GM19455 (cell line): ENCODE results near the gene TAF1L.

Experiments used
- ATAC-seq: cut with Tn5 transposase; IDR thresholded peaks from one replicate; pipeline ENCODE4 v1.9.1; 2021; ENCODE audit not compliant: unreplicated experiment

Gene TAF1L

DNA sequence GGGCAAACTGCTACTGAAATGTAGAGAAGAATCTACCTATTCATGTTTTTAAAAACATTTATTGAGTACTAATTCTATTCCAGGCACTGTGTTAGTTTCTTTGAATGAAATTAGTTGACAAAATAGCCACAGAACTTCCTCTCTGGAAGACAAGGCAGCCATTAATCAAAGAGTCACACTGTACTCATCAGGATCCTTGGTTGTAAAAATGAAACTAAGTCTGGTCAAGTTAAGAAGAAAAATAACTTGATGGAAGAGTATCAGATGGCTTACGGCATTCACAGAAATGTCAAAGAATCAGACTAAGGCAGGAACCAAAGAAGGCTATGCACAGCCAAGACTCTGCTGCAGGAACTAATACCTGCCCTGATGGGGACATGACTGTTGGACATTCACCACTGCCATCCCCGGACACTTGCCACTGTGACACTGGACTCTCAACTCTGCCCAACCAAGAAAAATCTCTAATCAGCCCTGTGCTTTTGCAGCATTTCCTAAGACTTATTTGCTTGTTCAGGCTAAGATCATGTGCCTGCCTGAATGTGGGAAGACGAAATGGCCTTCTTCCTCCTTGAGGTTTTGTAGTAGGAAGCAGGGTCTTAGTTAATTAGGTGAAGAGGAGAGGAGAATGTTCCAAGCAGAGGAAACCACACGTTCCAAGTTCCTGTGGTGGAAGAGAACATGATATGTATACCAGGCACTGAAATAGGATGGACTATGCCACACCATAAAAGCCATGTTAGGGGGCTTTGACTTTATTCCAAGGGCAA, 39.2 kb downstream of the TAF1L start:
- no peak for ATAC-seq

DNA sequence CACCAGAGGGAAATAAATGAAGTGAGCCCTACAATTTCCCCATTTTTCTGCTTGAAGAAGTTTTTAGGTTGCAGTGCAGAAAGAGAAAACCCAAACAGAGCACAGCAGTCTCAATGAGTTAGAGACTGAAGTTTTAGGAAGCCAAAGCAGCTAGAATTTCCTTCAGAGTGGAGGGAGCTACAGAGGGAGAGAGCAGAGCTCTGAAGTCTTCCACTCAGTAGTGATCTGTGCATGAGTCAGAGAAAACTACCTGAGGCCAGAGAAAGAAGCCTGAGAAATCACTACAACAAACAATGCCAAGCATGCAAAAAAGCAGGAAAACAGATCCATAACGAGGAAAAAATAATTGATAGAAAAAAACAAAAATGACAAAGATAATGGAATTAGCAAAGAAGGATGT, 44.6 kb downstream of the TAF1L start:
- ATAC-seq = no peak

DNA sequence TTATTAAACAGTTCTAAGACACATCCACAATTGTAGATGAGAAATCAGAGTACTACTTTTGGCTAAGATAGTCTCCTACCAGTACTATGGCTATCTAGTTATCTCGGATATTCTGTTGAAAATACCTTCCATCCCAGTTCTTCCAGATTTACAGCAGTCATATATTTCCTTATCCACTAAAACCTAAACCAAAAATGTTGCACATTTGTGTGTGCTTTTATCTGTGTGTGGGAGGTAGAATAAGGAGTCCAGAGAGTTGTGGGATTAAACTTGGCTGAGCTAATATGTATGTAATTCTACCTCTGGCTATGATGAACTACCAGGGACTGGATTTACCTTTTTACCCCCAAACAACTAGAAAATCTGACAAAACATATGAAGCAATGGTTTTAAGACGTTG, 45.0 kb downstream of the TAF1L start:
- no peak for ATAC-seq

DNA sequence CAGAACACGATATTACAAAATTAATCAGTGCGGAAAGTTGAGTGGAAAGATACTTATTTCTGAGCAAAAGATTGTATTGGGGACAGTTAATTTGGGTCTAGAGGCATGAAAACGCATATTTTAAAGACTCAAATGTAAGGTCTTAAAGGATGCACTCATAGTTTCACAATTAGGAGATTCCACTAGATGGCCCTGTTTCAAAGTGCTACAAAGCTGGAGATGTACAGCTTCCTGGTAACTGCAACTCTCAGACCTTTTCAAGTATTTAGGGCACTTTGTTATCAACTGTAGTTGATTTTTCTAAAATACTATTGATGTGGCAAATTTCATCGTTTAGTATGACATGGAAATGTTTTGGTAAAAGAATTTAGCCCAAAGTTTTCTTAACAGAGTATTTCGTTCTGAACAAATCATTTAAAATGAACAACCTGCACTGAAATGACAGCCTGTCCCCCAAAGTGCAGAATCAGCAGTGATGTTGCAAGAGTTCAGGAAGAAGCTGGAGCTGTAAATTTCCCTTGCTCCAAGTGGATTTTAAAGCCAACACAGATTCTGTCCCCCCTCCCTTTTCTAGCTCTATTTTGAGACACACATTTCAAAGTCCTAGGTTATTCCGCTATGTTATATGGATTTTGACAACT, 46.3 kb downstream of the TAF1L start:
- ATAC-seq = no peak

DNA sequence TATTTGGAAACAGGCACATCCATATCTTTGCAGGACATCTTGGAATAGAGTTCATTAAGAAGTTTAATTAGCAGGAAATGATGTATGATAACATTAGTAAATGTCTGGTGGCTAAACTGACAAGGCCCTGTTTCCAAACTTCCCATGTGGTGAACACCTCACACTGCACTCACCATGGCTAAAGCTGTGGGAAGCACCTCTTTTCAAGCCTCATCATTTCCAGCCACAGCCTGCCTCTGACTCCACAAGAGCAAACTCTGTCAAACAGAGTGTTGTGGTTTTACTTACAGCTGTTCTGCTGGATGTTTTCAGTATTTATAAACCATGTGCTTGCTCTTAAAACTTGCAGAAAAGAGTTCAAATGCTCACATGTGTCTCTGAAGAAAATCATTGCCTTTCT, 47.6 kb downstream of the TAF1L start:
- ATAC-seq = no peak

DNA sequence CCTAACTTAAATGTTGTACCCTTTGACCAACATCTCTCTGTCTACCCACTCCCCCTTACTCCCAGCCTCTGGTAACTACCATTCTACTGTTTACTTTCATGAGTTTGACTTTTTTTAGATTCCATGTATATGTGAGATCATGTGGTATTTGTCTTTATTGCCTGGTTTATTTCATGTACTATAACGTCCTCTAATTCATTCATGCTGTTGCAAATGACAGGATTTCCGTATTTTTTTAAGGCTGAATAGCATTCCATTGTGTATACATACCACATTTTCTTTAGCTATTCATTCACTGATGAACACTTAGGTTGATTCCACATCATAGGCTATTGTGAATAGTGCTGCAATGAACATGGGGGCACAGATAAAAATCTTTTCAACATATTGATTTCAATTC, 50.7 kb downstream of the TAF1L start:
- no peak for ATAC-seq

DNA sequence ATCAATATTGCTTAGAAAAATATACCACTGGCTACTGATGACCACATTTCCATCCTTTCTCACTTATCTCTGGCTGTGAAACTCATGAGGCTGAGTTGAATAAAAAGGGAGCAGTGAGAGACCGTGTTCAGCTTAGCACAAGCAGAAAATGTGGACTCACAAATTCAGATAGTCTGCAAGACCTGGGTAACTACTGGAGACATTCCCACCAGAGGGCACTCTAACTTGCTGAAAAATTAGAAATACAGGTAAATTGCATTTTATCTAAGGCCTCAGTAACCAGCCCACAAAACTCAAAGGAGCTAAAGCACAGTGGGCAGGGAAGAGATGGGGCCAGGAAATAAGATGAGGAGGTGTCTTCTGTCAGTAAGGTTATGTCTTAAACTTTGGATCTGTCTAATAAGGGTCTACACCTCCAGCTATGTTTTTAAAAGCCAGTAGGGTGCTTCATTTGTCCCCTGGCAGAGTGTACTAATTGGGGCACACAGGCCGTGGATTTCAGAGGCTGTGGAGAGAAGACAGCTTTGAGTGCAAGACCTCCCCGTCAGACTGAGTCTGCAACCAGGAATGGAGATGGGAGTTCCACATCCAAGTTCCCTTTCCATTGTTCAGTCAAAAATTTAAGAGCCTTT, 53.8 kb downstream of the TAF1L start:
- ATAC-seq = no peak

DNA sequence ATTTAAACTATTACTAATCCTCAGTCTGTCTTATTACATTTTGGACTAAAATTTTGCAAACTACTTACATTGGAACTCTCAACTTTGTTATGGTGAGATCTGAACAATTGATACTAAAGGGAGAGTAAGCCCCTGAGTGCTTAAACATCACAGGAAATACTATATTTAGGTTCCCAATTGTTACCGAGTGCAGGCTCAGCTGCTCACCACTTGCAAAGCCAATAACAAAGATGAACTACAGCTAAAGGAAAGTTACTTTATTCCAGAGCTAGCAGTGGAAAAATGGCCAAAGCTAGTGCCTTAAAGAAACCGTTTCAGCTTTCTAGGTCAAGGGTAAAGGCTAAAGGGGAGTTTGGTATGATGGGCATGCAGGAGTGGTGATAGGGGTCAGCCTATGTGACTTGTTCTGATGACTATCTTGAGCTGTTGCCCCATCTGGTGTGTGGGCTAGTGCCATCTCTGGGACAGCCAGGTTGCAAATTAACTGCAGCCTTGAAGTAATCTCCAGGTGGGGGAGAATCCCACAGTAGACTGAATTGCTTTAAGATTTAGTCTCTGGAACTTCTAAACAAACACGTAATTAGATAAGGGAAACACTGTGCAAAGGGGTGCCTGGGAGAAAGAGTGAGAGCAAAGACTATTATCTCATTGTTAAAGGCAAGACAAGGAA, 54.7 kb downstream of the TAF1L start:
- no peak for ATAC-seq

DNA sequence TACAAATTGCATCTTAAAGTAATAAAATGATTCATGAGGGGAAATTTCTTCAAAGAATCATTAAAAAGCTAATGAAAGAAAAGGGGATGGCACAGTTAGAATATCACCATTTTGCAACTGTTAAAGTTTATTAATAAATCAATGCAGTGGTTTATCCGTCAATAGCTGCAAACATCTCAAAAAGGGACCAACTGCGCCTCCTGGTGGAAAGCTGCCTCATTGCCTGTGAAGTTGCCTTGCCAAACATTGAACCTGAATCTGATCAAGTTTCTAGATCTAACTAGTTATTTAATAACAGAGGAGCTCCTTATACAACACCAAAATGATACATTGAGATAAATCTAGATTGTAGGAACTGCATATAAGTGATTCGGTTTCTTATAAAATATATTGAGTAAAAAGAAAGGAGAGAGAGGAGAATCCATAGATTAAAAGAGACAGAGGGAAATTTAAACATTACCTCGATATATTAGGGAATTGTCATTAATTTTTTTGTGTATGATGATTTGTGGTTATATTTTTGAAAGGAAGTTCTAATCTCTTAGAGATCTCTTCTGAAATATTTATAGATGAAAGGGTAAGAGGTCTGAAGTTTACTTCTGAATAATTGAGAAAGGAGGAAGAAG, 55.6 kb downstream of the TAF1L start:
- no peak for ATAC-seq
